Muscle layer of duodenum (tissue), 2 donors: ENCODE results near the gene EXOC7.

Source experiments
- H3K27ac ChIP-seq: one replicate; pipeline ENCODE4 v1.7.0; 2013; ENCODE audit warnings: mild to moderate bottlenecking, low read length
- H3K27me3 ChIP-seq: one replicate; pipeline ENCODE4 v1.7.0; 2013; ENCODE audit warnings: low read depth, mild to moderate bottlenecking, control low read depth, low read length
- H3K36me3 ChIP-seq, 2 donors: one replicate each; pipeline ENCODE4 v1.7.0; 2013; ENCODE audit warnings: low read length in 2 of 2, control low read depth in 1 of 2, mild to moderate bottlenecking in 1 of 2; ENCODE audit not compliant: insufficient read depth in 2 of 2, control insufficient read depth in 1 of 2
- H3K4me1 ChIP-seq, 2 donors: one replicate each; pipeline ENCODE4 v1.7.0; 2013; ENCODE audit warnings: low read length in 2 of 2, mild to moderate bottlenecking in 2 of 2, control low read depth in 1 of 2, moderate library complexity in 1 of 2; ENCODE audit not compliant: insufficient read depth in 2 of 2, control insufficient read depth in 1 of 2
- H3K4me3 ChIP-seq, 2 donors: one replicate each; pipeline ENCODE4 v1.7.0; 2013; ENCODE audit warnings: low read length in 2 of 2, low read depth in 1 of 2, mild to moderate bottlenecking in 1 of 2
- H3K9me3 ChIP-seq, 2 donors: one replicate each; pipeline ENCODE4 v1.7.0; 2013; ENCODE audit warnings: low read length in 2 of 2, control low read depth in 1 of 2, mild to moderate bottlenecking in 1 of 2; ENCODE audit not compliant: control insufficient read depth in 1 of 2
- donor health status: healthy.

Gene EXOC7

GRCh38 chr17:76145231-76146052 is 41.9 kb upstream of the EXOC7 start:
- Histone ChIP-seq H3K27me3 (peaks cover 5% of the 10 kb centered on the region), H3K4me3 (no peak overlapping the region), H3K36me3 (no peaks in the 10 kb centered on the region), H3K27ac (no peak overlapping the region), H3K9me3 (no peaks in the 10 kb centered on the region), H3K4me1 (peaks cover 0 to 22% of the 10 kb centered on the region in 2 donors)

GRCh38 chr17:76142585-76143041 is 39.0 kb upstream of the EXOC7 start:
- Histone ChIP-seq H3K27ac (no peak overlapping the region), H3K9me3 (no peaks in the 10 kb centered on the region), H3K4me1 (peaks cover 0 to 30% of the 10 kb centered on the region in 2 donors)

GRCh38 chr17:76142039-76142584 is 38.5 kb upstream of the EXOC7 start:
- Histone ChIP-seq H3K4me1 (peaks cover 0 to 29% of the 10 kb centered on the region in 2 donors), H3K36me3 (no peaks in the 10 kb centered on the region), H3K9me3 (no peaks in the 10 kb centered on the region), H3K27ac (no peak overlapping the region), H3K4me3 (no peak overlapping the region), H3K27me3 (peaks cover 26% of the 10 kb centered on the region)

More at GRCh38 chr17:76142585-76143041, 39.0 kb upstream of the EXOC7 start:
- peaks cover 26% of the 10 kb centered on the region for H3K27me3 ChIP-seq
- H3K36me3 ChIP-seq, result no peaks in the 10 kb centered on the region
- no peak overlapping the region for H3K4me3 ChIP-seq

- Histone ChIP-seq H3K9me3 (no peaks in the 10 kb centered on the region), H3K4me1 (peaks cover 0 to 29% of the 10 kb centered on the region in 2 donors), H3K27me3 (peaks cover 31% of the 10 kb centered on the region), H3K36me3 (no peaks in the 10 kb centered on the region), H3K27ac (no peak within 1 kb of the TSS), H3K4me3 (peak within 1 kb of the TSS; percentile 59 to 69)
Observed at GRCh38 chr17:76141212-76142038, 37.8 kb upstream of the EXOC7 start, which contains the start of gene FOXJ1. Gene FOXJ1, minus strand, starts transcription at chr17:76141245. Its CDS starts 850 bp downstream, at chr17:76140395.

GRCh38 chr17:76140661-76141211 is 37.1 kb upstream of the EXOC7 start:
- no peaks in the 10 kb centered on the region for H3K9me3 ChIP-seq
- H3K36me3 ChIP-seq, result no peaks in the 10 kb centered on the region
- peaks cover 0 to 29% of the 10 kb centered on the region in 2 donors for H3K4me1 ChIP-seq
- H3K27ac ChIP-seq, result no peak overlapping the region
- peak overlapping the region in 1 of 2 donors; percentile 69 for H3K4me3 ChIP-seq
- peaks cover 31% of the 10 kb centered on the region for H3K27me3 ChIP-seq

DNA sequence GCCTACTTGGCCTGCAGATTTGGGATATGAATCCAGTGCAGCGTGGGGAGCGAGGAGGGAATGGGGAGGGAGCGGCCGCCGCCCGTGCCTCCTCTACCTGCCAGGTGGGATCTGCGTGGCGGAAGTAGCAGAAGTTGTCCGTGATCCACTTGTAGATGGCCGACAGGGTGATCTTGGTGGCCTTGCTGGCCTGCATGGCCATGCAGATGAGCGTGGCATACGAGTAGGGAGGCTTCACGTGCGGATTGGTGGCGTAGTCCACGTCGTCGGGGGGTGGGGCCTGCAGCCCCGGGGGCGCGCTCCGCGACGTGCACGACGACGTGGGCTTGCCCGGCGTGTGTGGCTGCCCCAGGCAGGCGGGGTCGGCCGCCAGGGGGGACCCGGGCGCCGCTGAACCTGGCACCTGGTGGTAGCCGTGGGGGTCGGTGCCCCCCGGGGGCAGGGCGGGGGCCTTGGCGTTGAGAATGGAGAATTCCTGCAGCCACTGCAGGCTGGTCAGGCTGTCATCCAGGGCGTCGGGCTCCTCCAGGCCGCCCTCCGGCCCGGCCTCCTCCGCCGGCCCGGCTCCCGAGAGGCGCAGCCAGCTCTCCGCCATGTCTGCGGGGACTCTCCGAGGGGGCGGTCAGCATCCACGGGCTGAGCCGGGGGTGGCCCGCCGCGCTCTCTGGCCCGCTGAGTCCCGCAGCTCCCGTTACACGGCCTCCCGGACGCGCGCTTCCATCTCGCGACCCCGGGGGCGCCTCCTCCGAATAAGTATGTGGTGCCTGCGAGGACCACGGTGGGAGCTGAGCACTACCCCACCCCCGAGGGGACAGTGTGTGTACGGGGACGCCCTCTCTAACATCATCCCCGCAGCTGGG is 36.4 kb upstream of the EXOC7 start:
- Histone ChIP-seq H3K4me3 (peak overlapping the region in 1 of 2 donors; percentile 69), H3K27ac (no peak overlapping the region), H3K9me3 (no peaks in the 10 kb centered on the region), H3K36me3 (no peaks in the 10 kb centered on the region), H3K27me3 (peaks cover 36% of the 10 kb centered on the region), H3K4me1 (peaks cover 0 to 29% of the 10 kb centered on the region in 2 donors)

DNA sequence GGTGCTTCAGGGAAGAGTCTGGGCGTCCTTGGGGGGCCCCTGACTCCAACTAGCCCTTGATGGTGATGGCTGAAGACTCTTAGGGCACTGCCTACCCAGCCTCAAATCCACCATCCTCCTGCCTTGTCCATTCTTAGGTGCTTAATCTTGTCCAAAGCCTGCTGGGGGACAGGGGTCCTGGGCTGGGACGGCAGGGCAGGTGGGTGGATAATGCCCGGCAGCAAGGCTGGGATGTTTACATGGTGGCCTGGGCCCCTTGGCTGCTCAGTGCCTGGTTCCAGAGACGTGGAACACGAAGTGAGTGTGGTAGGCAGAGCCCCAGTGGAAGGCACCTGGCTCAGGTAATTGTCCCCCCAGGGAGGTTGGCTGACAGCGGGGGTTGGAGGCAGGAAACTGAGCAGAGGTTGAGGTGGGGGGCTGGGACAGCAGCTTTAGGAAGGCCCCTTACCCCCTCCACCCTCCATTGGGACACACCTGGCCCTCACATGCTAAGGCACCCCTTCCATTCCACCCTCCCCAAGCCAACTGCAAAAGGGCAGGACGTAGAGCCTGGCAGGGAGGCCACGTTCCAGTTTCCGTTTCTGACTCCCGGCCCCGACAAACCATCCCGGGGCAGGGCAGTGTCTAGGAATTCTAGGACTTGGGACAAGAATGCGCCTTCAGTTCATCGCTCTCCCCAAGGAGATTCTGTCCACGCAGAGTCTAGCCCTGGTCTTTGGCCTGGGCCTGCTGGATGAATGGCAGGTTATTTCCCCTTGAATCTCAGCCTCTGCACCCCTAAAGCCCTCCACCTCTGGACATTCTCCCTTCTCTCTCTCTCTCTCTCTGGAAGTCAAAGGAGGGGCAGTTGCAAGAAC is 35.5 kb upstream of the EXOC7 start:
- no peaks in the 10 kb centered on the region for H3K36me3 ChIP-seq
- H3K27ac ChIP-seq, result no peak overlapping the region
- H3K4me1 ChIP-seq, result peaks cover 0 to 29% of the 10 kb centered on the region in 2 donors
- peaks cover 37% of the 10 kb centered on the region for H3K27me3 ChIP-seq
- no peak overlapping the region for H3K4me3 ChIP-seq
- H3K9me3 ChIP-seq, result no peaks in the 10 kb centered on the region

- Histone ChIP-seq H3K36me3 (no peaks in the 10 kb centered on the region), H3K4me3 (no peak overlapping the region), H3K9me3 (no peaks in the 10 kb centered on the region), H3K27me3 (peaks cover 37% of the 10 kb centered on the region), H3K27ac (no peak overlapping the region), H3K4me1 (peaks cover 0 to 29% of the 10 kb centered on the region in 2 donors)
Observed at GRCh38 chr17:76138234-76138895, 34.8 kb upstream of the EXOC7 start.

GRCh38 chr17:76137351-76138233 is 34.0 kb upstream of the EXOC7 start:
- Histone ChIP-seq H3K36me3 (no peaks in the 10 kb centered on the region), H3K9me3 (no peaks in the 10 kb centered on the region), H3K27ac (no peak overlapping the region), H3K4me3 (no peak overlapping the region), H3K4me1 (peaks cover 0 to 29% of the 10 kb centered on the region in 2 donors), H3K27me3 (peaks cover 37% of the 10 kb centered on the region)
